Thyroid gland (tissue), 4 donors: ENCODE data around the gene COL16A1.

Experiments
- POLR2A ChIP-seq, 2 donors: fragments of 450-650 bp; IDR thresholded peaks; one replicate each; pipeline ENCODE4 v1.6.1; 2017; ENCODE audit warnings: antibody characterized with exemption in 2 of 2, mild to moderate bottlenecking in 2 of 2, moderate library complexity in 1 of 2
- TF ChIP-seq, protein P1 (sequence below), 6 experiments: fragments of 200-600 bp in 3 of 6; fragments of 450-650 bp in 3 of 6; sonication (generic) in 3 of 6; IDR thresholded peaks; one replicate each; pipeline ENCODE4 v1.5.1; 2016 to 2019; ENCODE audit warnings: antibody characterized with exemption in 6 of 6, mild to moderate bottlenecking in 2 of 6, inconsistent platforms in 1 of 6, moderate library complexity in 1 of 6

DNA sequence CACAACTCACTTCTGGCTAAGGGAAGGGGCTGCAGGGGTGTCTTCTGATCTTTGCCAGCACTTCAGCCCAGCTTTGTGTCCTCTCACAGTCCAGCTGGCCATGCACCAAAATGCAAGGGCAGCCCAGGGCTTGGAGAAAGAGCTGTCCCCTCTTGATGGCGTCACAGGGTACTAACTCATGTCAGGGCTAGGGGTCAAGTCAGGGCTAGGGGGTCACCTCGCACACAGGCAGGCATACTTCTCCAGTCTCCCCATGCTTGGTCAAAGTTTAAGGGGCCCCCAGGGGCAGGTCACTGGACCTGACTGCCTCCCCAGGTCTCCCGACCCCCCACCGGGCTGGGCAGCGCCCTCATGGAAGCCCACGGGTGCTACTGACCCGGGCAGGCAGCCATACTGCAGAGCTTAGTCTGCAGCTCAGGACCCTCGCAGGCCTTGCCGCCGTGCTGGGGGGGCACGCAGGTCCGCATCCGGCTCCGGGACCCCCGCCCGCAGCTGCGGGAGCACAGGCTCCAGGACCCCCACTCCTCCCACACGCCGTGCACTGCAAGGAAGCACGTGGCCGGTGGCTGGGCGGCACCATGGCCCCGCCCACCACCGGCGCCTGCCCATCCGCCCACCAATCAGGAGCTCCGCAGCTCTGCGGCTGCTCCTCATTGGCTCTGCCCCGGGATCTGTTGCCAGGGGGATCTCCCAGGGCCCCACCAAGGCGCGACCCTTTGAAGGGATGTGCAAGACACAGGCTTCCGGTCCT lies 38.8 kb upstream of the COL16A1 start:
- TF ChIP-seq, protein P1, sequence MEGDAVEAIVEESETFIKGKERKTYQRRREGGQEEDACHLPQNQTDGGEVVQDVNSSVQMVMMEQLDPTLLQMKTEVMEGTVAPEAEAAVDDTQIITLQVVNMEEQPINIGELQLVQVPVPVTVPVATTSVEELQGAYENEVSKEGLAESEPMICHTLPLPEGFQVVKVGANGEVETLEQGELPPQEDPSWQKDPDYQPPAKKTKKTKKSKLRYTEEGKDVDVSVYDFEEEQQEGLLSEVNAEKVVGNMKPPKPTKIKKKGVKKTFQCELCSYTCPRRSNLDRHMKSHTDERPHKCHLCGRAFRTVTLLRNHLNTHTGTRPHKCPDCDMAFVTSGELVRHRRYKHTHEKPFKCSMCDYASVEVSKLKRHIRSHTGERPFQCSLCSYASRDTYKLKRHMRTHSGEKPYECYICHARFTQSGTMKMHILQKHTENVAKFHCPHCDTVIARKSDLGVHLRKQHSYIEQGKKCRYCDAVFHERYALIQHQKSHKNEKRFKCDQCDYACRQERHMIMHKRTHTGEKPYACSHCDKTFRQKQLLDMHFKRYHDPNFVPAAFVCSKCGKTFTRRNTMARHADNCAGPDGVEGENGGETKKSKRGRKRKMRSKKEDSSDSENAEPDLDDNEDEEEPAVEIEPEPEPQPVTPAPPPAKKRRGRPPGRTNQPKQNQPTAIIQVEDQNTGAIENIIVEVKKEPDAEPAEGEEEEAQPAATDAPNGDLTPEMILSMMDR (IDR thresholded peaks at IDR 0.05), result no peak
- TF ChIP-seq POLR2A (IDR thresholded peaks at IDR 0.05), result no peak
